ENCODE measurements around the gene NUTM1. TPM values are rescaled to one million over a fixed set of nuclear protein-coding genes. Genes with fewer than 3 reads are reported as not detected.

NUTM1 gene
- total RNA-seq, 1 donor from 2014 or later: not detected

Other genes with a start within 250 kb of the NUTM1 start
- 13.5 TPM for gene EMC7, start 241.5 kb upstream of the NUTM1 start, total RNA-seq (ENCODE audit: insufficient read depth, low replicate concordance)
- 3.9 TPM for gene PGBD4, start 241.2 kb upstream of the NUTM1 start, total RNA-seq (ENCODE audit: insufficient read depth, low replicate concordance)
- gene KATNBL1, start 133.2 kb upstream of the NUTM1 start, total RNA-seq (ENCODE audit: insufficient read depth, low replicate concordance): 91.2 TPM
- 60.4 TPM for gene EMC4, start 118.3 kb upstream of the NUTM1 start, total RNA-seq (ENCODE audit: insufficient read depth, low replicate concordance)
- 17.3 TPM for gene SLC12A6, start 5.5 kb upstream of the NUTM1 start, total RNA-seq (ENCODE audit: insufficient read depth, low replicate concordance)
- 79.7 TPM for gene NOP10, start 179 bp upstream of the NUTM1 start, total RNA-seq (ENCODE audit: insufficient read depth, low replicate concordance)
- 18.1 TPM for gene LPCAT4, start 23.9 kb downstream of the NUTM1 start, total RNA-seq (ENCODE audit: insufficient read depth, low replicate concordance)
- gene GOLGA8A, start 94.5 kb downstream of the NUTM1 start, total RNA-seq (ENCODE audit: insufficient read depth, low replicate concordance): 54.9 TPM
- 56.6 TPM for gene GOLGA8B, start 240.3 kb downstream of the NUTM1 start, total RNA-seq (ENCODE audit: insufficient read depth, low replicate concordance)

Data from umbilical cord (tissue), 1 donor.